ENCODE results near the gene EHHADH.
"Not testable (repeated sequence)": the region's sequence is repeated elsewhere in the genome, so short reads cannot be mapped to it uniquely, and the experiment has no call there.

The EHHADH gene

DNA sequence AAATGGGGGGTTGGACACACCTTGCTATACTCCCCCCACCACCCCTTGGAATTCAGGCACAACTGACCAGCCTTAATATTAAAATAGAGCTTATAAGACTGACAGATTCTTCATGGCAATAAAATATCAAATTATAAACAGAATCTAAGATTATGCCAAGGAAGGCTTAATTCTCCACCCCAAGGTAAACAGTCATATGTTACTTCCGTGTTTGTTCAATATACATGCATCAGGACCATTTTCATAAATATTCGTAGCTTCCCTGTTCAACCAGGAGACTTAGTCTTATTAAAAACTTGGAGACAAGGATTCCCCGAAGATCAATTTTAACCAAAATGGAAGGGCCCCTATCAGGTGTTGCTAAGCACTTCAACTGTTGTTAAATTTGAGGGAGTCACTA is 13.3 kb upstream of the EHHADH start:
- TF ChIP-seq, protein P1, sequence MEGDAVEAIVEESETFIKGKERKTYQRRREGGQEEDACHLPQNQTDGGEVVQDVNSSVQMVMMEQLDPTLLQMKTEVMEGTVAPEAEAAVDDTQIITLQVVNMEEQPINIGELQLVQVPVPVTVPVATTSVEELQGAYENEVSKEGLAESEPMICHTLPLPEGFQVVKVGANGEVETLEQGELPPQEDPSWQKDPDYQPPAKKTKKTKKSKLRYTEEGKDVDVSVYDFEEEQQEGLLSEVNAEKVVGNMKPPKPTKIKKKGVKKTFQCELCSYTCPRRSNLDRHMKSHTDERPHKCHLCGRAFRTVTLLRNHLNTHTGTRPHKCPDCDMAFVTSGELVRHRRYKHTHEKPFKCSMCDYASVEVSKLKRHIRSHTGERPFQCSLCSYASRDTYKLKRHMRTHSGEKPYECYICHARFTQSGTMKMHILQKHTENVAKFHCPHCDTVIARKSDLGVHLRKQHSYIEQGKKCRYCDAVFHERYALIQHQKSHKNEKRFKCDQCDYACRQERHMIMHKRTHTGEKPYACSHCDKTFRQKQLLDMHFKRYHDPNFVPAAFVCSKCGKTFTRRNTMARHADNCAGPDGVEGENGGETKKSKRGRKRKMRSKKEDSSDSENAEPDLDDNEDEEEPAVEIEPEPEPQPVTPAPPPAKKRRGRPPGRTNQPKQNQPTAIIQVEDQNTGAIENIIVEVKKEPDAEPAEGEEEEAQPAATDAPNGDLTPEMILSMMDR (conservative IDR thresholded peaks at IDR 0.05): no peak
- H3K27ac ChIP-seq: no peak overlapping the region

DNA sequence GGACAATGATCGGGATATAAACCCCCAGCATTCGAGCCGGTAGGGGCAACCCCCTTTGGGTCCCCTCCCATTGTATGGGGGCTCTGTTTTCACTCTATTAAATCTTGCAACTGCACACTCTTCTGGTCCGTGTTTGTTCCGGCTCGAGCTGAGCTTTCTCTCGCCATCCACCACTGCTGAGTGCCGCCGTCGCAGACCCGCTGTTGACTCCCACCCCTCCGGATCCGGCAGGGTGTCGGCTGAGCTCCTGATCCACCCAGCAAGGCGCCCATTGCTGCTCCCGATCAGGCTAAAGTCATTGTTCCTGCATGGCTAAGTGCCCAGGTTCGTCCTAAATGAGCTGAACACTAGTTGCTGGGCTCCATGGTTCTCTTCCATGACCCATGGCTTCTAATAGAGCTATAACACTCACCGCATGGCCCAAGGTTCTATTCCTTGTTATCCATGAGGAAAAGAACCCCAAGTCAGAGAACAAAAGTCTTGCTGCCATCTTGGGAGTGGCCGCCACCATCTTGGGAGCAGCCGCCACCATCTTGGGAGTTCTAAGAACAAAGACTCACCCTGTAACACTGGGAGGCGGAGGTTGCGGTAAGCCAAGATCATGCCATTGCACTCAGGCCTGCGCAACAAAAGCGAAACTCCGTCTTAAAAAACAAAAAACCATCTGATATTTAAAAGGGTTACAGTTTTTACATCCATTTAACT is 11.2 kb upstream of the EHHADH start:
- TF ChIP-seq, protein P1 (conservative IDR thresholded peaks at IDR 0.05): no peak
- no peak overlapping the region for H3K27ac ChIP-seq

DNA sequence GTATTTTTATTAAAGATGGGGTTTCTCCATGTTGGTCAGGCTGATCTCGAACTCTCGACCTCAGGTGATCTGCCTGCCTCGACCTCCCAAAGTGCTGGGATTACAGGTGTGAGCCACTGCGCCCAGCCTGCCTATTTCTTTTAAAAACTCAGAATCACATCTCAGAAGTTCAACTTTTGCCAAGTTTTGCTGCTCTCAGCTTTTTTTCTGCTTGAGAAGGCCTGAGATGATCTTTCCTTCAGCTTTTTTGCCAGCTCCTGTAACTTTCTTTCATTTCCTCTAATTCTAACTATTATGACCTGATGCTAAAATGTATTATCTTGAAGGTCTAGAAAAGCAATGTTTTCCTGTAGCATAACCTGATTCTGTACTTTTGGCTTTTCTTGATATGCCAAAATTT is 9.6 kb upstream of the EHHADH start:
- TF ChIP-seq, protein P1 (conservative IDR thresholded peaks at IDR 0.05): no peak
- H3K27ac ChIP-seq: no peak overlapping the region

DNA sequence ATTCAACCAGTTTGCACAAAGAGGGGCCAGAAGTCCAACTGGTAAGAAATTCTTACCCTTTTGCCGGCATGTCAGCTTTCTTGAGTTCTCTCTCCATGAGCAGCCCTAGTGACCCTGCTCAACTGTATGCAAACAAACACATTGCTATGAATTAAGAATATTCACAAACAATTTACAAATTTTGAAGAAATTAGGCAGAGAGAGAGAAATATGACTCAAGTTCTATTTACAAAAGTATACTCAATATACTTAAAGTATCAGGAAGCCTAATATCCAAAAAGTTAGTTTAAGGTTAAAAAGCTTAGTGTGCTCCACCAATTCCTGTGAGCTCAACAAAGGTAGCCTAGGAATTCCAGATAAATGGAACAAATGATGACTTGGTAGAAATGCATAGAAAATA is 3.5 kb upstream of the EHHADH start:
- H3K27ac ChIP-seq: no peak overlapping the region
- TF ChIP-seq, protein P1 (conservative IDR thresholded peaks at IDR 0.05): no peak

DNA sequence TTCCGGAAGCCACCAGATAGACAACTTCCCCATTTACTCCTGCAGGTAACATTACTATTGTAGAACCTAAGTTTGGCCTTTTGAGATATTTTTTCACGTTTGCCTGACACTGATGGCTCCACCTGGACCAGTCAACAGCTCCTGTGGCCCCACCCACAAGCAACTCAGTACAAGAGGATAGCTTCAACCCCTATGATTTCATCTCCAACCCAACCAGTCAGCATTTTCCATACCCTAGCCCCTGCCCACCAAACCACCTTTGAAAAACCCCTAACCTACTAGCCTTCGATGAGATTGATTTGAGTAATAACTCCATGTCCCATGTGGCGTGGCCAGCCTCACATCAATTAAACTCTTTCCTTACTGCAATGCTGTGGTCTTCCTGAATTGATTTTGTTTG is 950 bp upstream of the EHHADH start:
- TF ChIP-seq, protein P1 (conservative IDR thresholded peaks at IDR 0.05): no peak
- no peak overlapping the region for H3K27ac ChIP-seq

DNA sequence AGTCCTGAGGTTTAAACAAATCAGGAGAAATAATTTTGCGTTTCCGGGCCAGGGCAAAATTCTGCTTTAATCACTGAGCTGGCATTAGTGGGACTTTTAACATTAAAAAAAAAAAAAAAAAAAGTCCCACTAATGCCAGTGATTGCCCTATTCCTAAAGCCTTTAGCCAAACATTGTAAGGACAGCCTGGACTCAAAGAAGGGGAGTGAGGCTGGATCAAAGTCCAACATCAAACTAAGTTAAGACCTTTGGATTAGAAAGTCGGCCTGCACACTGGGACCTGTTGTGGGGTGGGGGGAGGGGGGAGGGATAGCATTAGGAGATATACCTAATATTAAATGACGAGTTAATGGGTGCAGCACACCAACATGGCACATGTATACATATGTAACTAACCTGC is 716 bp downstream of the EHHADH start:
- not testable (repeated sequence) for H3K27ac ChIP-seq

DNA sequence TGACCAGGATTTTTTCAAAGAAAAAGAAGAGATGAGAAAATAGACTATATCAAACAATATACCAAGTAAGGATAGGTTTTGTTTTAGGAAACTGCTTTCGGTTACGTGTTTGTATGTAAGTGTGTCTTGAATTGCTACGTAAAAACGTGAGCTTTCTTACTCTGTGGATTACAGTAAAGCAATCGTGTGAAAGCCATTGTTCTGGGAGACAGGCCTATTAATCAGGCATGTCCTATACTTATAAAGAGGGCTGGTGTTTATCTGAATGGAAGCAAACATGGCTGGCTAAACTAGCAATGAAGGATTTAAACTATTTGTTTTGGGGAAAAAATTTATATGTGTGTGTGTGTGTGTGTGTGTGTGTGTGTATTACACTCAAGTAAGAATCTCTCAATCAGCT is 2.6 kb downstream of the EHHADH start:
- no peak overlapping the region for H3K27ac ChIP-seq
- TF ChIP-seq, protein P1 (conservative IDR thresholded peaks at IDR 0.05): no peak

DNA sequence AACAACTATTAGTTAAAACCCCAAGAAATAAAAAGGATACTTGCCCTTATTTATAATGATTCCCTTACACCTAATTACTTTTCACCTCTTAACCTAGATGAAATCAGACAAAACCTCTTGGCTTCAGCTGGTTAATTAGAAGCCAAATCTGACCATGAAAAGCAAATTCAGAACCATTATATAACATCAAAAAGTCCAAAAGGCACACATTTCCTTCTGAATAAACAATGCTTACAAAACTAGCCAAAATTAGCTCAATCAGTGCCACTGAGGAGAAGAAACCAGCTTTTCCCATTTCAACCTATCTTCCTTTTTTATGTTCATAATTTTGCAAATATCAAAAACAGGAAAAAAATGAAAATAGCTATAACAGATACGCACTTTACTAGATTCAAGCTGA is 3.2 kb downstream of the EHHADH start:
- H3K27ac ChIP-seq: no peak overlapping the region
- TF ChIP-seq, protein P1 (conservative IDR thresholded peaks at IDR 0.05): no peak
